Smooth muscle cell of bladder (primary cell): Measurements from ENCODE around the gene PSG6. TPM values are rescaled to one million over a fixed set of nuclear protein-coding genes. Genes with fewer than 3 reads are reported as not detected.

Experiments
- total RNA-seq: library from RNA; depleted of rRNA; stranded (reverse); fragments of >200 nt; gene quantifications from 2 replicates; pipeline ENCODE4 v1.2.3, GENCODE V29; 2014

The PSG6 gene
- not detected in 2 replicates for total RNA-seq

GRCh38 chr19:42917634-42918033 lies at the start of gene PSG6:
Gene PSG6 (minus strand): TSS chr19:42917894. CDS start chr19:42917792, 102 bp downstream.

GRCh38 chr19:42937107-42937506 lies 19.4 kb upstream of the PSG6 start, which contains the start of gene PSG7:
Gene PSG7 (minus strand): TSS chr19:42937207. CDS start chr19:42937076, 131 bp downstream.

GRCh38 chr19:42879613-42880012 lies 38.1 kb downstream of the PSG6 start, which contains the start of gene PSG1:
Gene PSG1 (minus strand): TSS chr19:42879713. CDS start chr19:42879581, 132 bp downstream.

Other genes with a start within 250 kb of the PSG6 start
- gene PSG3, start 177.4 kb downstream of the PSG6 start, total RNA-seq: not detected in 2 replicates
- gene PSG8, start 152.2 kb downstream of the PSG6 start, total RNA-seq: not detected in 2 replicates
- gene PSG1, start 38.2 kb downstream of the PSG6 start, total RNA-seq: under 0.01 and 0.09 TPM in 2 replicates
- under 0.01 TPM in 1 of 2 replicates, not detected in the other for gene PSG7, start 19.3 kb upstream of the PSG6 start, total RNA-seq
- gene PSG11, start 108.6 kb upstream of the PSG6 start, total RNA-seq: not detected in 2 replicates
- gene PSG2, start 164.8 kb upstream of the PSG6 start, total RNA-seq: not detected in 2 replicates